Stimulated activated CD4-positive, alpha-beta T cell treated with anti-CD3 and anti-CD28 coated beads, Interleukin-1b, Interleukin-23, amount 100 ng/mL, for 24 hours (primary cell): ENCODE results near the gene TMC8.
A peak's percentile ranks its signal among the peaks of the same experiment; 100 is the strongest.

Experiments
- DNase-seq, 4 experiments: peaks; one replicate each; pipeline ENCODE4 v3.0.0-alpha.2; 2020; ENCODE audit warnings: low read depth in 4 of 4, low spot score in 1 of 4

TMC8 gene

GRCh38 chr17:78179372-78179771, 48.8 kb downstream of the TMC8 start:
- no peak for DNase-seq

- DNase-seq: no peak
Observed at GRCh38 chr17:78180083-78180482, 49.5 kb downstream of the TMC8 start.

- DNase-seq: no peak
Observed at GRCh38 chr17:78180508-78180907, 49.9 kb downstream of the TMC8 start.

GRCh38 chr17:78182504-78182903, 51.9 kb downstream of the TMC8 start:
- no peak for DNase-seq

GRCh38 chr17:78183916-78184315, 53.3 kb downstream of the TMC8 start:
- DNase-seq: no peak

GRCh38 chr17:78184351-78184750, 53.8 kb downstream of the TMC8 start:
- no peak for DNase-seq

- DNase-seq: no peak
Observed at GRCh38 chr17:78184868-78185267, 54.3 kb downstream of the TMC8 start.

- DNase-seq: no peak
Observed at GRCh38 chr17:78185981-78186691, 55.6 kb downstream of the TMC8 start.

- DNase-seq: peak; percentile 66 to 97 (median 77)
Observed at GRCh38 chr17:78186692-78187595, 56.4 kb downstream of the TMC8 start, which contains the start of the genes AFMID and TK1. TSS of gene AFMID (plus strand) at chr17:78187362. CDS start at chr17:78187371, 9 bp downstream. TSS of gene TK1 (minus strand) at chr17:78187052. CDS start at chr17:78186994, 58 bp downstream.
